NK-92 treated with Interleukin-12 subunit alpha and Interleukin-12 subunit beta, amount 100 ng/mL, for 24 hours (cell line): Measurements from ENCODE around the gene C1orf21.

Experiments used
- DNase-seq: peaks from one replicate; lab custom pipeline; 2025; lab: John Stamatoyannopoulos, UW

The C1orf21 gene

DNA sequence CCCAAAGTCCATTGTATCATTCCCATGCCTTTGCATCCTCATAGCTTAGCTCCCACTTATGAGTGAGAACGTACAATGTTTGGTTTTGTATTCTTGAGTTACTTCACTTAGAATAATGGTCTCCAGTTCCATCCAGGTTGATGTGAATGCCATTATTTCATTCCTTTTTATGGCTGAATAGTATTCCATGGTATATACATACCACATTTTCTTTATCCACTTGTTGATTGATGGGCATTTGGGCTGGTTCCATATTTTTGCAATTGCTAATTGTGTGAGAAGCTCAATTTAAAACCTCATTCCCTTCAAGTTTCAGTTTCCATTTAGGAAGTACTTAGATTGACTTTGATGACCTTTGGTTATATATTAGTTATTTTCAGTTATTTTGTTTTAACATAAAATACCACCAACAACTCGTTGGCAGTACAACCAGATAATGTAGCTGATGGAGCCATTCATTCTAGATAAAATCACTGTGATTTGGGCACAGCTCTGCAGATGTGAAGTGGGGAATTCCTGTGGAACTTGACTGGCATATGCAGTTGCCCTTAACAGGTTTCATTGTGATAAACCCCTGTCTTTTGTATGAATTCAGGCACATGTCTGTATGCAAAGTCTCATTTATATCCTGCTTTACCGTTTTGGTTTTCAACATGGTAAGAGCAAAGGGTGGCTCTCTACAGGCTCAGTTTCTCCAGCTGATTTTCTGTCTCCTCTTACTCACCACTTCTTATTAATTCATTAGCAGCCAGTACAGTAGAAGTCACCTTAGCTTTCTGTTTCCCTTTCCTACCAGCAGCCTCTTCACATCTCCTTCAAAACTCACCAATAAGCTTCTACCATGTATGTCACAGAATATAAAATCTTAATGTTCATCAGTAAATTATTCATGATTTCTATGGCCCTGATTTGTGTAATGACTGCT lies 170.9 kb downstream of the C1orf21 start:
- DNase-seq: no peak

GRCh38 chr1:184558691-184559090 lies 171.9 kb downstream of the C1orf21 start:
- DNase-seq: no peak

- no peak for DNase-seq
These were observed 172.4 kb downstream of the C1orf21 start for GRCh38 chr1:184559117-184559713.

GRCh38 chr1:184562806-184563205 lies 176.0 kb downstream of the C1orf21 start:
- DNase-seq: no peak

- no peak for DNase-seq
These were observed 176.5 kb downstream of the C1orf21 start for GRCh38 chr1:184563308-184563707.

- no peak for DNase-seq
These were observed 180.2 kb downstream of the C1orf21 start for GRCh38 chr1:184567009-184567408.

DNA sequence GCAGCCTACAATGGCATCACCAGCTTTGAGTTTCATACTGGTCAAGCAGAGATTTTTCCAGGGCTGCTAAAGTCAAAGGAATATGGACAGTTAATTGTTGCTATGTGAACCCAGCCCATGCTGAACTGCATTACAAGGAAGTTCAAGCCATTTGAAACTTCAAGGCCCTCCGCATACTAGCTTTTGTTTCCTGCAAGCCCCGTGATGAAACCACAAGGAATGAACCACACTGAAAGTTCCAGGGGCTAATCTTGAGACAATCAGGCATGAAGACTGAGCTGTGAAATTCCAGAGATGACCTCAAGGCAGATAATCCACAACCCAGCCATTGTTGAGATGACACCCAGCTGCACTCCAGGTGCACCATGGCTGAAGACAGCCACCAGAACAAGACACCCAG lies 180.8 kb downstream of the C1orf21 start:
- no peak for DNase-seq

- DNase-seq: no peak
These were observed 181.3 kb downstream of the C1orf21 start for GRCh38 chr1:184568148-184568547.

DNA sequence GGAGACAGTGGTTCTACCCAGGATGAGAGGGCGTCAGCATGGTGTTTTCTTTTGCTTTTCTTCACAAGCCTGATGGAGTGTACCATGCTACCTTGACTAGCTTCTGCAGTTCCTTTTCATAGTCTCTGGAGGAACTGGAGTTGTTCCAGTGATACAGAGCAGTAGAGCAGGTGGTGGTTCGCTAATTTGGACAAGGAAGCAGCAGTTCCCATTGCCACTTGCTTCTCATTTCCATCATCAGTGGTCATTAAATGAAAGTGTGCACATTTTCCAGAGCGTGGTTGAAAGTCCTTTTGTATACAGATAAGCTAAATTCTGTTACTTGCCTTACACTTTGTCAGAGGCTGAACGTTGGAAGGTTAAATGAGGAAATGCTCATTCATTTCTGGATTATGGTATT lies 182.3 kb downstream of the C1orf21 start:
- no peak for DNase-seq

GRCh38 chr1:184574588-184574987 lies 187.8 kb downstream of the C1orf21 start:
- no peak for DNase-seq

GRCh38 chr1:184576822-184577221 lies 190.0 kb downstream of the C1orf21 start:
- DNase-seq: no peak

DNA sequence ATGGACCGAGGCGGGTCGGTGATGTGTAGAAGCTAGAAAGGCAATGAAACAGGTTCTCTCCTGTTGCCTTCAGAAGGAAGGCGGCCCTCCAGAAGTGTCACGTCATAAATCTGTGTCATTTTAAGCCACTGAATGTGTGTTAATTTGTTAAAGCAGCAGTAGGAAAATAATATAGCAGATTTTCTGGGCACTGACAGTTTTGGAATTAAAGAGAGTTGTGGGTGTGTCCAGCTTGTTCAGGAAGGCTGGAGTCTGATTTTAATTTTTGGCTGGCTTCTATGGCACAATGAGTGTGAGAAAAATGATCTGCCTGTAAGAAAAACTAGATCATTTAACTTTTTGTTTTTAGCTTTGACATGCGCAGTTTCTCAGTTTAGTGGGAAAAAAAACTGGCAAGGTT lies 190.5 kb downstream of the C1orf21 start:
- no peak for DNase-seq

GRCh38 chr1:184582411-184582810 lies 195.6 kb downstream of the C1orf21 start:
- DNase-seq: no peak

DNA sequence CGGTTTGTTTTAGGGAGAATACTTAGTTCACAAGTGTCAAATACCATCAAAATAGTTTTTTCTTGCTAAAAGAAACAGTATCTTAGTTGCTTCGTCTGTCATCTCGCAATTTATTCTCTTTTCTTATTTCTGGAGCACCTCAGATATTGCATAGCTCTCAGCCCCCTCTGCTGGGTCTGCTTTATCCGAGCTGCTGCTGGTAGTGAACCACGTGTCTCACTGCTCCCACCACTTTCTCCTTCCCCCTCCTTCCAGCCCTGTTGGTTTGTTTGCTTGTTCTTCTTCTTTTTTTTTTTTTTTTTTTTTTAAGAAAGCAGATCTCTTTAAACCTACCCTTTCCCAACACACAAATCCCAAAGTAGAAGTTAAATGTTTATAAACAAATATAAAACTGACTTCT lies 197.0 kb downstream of the C1orf21 start:
- DNase-seq: no peak

GRCh38 chr1:184588701-184589100 lies 201.9 kb downstream of the C1orf21 start:
- no peak for DNase-seq

DNA sequence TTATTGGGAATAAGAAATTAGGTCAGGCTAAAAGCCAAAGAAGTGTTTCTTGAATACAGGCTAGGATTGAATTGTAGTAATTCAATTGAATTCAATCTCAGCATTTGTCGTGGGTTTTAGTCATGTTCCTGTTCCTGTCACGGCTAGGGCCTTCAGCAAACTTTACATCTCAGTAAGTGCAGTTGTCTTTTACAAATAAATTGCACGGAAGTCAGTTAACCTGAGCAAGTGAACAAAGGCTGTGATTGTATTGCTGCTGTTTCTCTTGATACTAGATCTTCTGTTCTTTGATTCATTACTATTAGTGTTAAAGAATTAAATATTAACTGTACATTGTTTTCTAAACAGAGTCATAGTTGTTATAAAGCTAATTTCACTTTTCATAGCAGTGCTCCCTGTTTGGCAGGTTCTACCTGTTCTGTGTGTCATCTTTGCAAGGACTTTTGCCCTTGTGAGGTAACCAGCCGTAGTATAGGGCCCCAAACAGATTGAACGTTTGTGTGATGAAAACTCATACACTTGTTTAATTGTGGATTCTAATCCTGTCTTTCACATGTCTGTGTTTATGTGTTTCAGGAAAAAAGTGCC lies 203.4 kb downstream of the C1orf21 start:
- no peak for DNase-seq

DNA sequence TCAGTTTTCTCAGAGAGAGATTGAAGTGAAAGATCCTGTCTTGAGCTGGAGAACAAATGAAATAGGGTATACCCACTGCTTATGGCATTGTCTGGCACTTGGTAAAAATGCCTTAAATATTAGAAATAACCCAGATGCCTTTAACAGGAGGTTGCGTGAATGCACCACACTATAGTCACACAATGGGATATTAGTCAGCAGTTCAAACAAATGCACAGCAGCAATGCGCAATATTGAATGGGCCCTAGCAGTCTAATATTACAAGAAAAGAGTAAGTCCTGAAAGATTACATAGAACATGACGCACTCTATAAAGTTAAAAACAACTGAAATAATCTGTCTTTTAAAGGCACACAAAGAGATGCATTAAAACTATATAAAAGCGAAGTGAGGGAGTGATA lies 206.8 kb downstream of the C1orf21 start:
- DNase-seq: no peak

GRCh38 chr1:184595596-184595995 lies 208.8 kb downstream of the C1orf21 start:
- no peak for DNase-seq

DNA sequence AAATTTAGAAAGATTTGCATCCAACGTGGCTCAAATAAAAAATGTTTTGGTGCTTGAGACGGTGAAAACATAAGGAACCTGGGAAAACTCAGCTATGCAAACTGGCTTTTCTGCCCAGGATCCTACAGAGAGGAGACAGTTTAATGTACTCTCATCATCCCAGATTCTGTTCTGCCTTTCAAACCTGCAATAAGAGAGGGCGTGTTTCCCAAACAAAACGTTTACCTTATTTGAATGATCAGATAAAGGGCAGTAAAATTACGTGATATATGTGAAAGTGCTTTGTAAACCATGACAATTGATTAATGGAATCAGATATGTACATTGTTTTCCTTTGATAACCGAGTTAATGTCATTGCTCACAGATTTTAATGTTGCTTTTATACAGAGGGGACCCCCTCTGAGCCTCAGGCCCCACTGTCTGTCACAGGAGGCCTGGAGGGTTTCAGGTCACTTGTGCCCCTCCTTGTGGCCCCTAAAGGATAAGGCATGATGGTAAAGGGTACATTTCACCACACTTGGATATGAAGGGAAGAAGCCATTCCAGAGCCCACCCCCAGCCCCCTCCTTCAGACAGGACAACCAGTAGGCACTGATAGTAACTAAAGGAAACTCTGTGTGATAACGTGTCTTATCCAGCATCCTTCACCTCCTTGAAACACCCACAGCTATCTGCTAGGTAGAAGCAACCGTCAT lies 210.3 kb downstream of the C1orf21 start:
- DNase-seq: no peak

DNA sequence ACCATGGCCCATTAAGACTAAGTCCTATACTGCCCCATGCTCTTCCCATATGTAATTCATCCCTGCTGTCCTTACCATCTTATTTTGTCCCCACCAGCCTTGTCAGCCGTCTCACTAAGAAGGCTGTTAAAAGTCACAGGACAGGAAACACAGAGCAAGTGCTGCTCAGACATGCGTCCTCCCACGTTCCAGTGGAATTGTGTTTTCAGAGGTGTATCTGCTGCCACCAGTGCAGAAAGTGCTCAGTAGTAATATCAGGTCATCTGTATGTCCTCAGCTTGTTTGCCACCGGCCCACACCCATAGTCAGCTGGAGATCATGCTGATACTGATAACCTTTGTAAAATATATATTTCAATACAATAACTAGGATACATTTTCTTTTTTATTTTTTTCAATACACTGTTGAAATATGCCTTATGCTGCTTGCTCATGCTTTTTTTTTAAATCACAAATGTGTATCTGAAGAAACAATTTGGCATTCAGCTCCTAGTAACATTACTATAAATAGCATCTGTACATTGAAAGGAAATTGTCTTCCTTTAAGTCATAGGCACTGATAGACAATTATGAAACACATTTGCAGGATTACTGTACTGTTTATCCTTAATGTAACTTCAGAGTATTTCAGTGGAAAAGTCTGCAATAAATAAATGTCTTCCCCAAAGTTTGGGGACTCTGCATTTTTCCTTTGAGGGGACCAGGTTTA lies 211.0 kb downstream of the C1orf21 start:
- no peak for DNase-seq

DNA sequence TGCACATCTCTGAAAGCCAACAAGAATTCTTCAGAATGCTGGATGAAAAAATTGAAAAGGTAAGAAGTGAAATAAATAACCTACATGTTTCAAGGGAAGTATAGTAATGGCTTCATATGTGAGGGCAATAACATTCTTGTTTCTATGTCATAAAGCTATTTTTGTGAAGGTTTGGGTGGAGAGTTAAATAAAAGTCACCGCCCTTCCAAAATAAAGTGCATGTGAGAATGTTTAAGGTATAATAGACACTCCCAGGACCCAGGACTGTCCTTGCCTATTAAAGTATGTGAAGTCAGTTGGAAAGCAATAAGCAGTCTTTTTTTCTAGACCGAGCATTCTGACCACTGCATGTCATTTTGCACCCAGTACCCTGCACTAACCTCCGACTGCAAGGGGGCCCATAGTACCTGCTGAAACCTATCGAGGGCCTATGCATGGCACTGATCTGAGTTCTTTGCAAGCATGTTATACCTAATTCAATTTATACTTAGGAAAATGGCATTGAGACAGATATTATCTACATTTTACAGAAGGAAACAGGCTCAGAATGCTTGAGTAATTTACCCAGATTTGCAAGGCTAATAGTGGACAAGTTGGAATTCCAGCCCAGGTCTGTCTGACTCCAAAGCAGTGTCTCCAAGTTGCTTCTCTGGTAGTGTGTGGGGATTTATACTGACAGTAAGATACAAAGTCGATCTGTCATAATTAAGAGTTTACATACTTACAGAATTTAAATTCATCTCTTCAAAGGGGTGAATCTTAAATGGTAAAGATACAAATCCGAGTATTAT lies 211.8 kb downstream of the C1orf21 start:
- no peak for DNase-seq
